Kidney capillary endothelial cell (primary cell): ENCODE data around the gene EML1.

Experiments used
- DNase-seq: peaks from one replicate; pipeline ENCODE4 v3.0.0-alpha.2; 2018; ENCODE audit warnings: low spot score

Gene EML1

DNA sequence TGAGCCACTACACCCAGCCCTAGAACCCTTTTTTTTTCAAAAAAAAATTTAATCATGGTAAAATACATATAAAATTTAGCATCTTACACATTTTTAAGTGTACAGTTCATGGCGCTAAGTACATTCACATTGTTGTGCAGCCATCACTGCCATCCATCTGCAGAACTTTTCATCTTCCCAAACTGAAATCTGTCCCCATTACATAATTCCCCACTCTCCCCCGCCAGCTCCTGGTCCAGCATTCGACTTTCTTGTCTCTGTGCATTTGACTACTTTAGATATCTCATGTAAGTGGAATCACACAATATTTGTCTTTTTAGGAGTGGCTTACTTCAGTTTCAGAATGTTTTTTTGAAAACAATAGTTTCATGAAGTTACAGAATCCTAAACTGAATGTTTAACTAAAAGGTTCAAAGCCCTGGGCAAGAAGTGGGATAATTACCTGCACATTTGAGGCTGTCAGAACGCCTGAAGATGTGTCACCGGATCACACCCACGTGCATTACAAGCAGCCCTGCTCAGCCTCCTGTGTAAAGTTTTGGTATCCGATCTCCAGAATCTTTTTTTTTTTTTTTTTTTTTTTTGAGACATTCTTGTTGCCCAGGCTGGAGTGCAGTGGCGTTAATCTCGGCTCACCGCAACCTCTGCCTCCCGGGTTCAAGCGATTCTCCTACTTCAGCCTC is 12.7 kb downstream of the EML1 start:
- DNase-seq = no peak

DNA sequence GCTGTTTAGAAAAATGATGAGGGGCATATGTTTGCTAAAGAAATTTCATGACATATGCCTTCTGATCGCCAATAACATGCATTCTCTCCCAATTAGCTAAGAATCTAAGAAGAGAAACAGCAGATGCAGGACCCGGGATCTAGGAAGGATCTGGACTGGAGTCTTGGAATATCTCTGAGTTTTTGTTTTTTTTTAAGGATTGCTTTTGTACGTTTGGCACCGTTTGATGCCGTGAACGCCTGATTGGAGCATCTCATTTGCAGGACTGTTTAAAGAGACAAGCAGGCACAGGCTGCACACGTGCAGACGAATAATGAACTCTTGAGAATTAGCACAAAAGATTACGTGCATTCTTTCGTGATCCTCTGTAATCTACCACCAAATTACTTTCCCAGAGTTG is 13.6 kb downstream of the EML1 start:
- no peak for DNase-seq

DNA sequence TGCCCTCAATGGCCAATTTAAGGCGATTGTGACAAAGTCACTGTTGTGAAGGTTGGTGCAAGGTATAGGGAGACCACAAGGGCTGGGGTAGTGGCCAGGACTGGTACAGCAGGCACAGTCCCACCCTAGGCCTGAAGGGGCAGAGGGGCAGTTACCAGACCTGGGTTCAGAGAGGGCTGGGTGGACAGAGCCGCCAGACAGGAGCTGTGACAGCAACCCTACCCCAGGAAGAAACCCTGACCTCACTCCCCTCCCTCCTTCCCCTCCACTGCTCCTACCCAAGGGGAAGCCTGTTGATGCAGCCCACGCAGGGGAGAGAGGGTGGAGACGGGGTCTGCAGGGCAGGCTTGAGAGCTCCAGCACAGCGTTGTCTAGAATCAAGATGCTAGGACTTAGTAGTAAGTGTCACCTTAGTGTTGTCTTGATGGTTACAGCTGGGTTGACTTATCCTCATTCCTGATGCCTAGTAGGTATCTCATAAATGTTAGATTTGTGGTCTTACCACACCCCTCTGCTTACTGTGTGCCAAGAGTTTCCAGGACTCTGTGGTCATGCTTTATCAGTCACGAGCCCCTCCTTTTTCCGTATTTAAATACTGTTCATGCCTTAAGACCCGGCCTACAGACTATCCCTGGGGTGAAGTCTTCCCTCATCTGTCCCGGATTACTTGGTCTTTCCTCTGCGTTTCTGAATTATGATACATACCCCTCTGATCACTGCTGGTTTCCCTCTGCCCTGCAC is 14.4 kb downstream of the EML1 start:
- no peak for DNase-seq

GRCh38 chr14:99808154-99808505 is 14.9 kb downstream of the EML1 start:
- no peak for DNase-seq

- no peak for DNase-seq
Observed at GRCh38 chr14:99808515-99808914, 15.3 kb downstream of the EML1 start.

- no peak for DNase-seq
Observed at GRCh38 chr14:99809360-99809759, 16.1 kb downstream of the EML1 start.

DNA sequence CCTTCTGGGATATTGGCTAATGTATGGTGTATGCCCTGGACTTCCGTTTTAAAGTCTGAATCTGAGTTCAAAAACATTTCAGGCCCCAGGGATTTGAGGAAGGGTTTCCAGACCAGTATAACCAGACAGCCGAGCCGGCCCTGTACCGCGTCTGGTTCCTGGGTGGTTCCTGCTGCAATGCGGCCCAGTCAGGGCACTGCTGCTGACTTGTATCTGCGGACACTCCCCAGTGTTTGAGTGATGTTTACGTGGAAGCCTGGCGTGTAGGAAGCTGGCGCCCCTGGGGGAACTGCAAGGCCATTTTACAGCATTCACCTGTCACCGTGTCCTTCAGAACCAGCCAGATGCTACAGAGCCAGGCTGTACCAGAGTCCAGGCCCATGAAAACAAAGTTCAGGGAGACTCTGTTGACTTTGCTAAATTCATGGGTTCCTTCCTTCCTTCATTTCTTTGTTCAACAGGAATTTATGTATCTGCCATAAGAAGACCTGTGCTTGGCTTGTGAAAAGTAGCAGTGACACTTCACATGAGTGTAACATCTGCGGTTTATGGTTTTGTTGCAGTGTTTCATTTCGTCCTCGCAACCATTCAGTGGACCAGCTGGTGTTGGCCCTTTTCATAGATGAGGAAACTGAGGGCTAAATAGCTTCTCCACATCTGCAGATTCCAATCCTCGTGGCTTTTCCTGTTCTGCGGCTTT is 16.8 kb downstream of the EML1 start:
- DNase-seq = no peak

GRCh38 chr14:99810559-99810874 is 17.3 kb downstream of the EML1 start:
- DNase-seq = no peak

DNA sequence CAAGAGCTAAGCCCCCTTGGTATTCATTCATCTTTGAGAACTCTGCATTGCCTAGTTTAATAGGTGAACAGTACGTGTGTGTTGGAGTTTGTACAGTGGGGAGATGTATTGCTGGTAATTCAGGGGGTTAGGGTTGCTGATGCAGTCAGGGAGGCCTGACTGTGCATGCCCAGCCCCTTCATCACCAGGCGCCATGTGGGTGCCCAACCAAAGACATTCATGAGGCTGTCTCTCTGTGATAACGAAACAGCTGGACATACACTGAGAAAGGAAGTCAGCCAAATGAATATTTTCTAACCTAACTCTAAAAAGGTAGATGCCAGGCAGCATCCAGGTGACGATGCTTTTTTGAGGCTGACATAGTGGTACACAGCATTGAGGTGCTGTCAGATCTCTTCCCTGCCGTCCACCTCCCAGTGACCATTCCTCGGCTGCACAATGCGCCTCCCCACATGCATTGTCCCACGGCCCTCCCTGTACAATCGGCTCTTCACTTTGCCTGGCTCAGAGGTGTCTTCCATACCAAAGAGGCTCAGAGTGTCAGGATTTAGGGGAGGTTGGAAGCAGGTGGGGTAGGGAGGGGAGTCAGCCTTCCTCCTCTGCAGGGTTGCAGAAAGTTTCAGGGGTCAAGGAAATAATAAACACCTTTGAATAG is 19.0 kb downstream of the EML1 start:
- DNase-seq = no peak

DNA sequence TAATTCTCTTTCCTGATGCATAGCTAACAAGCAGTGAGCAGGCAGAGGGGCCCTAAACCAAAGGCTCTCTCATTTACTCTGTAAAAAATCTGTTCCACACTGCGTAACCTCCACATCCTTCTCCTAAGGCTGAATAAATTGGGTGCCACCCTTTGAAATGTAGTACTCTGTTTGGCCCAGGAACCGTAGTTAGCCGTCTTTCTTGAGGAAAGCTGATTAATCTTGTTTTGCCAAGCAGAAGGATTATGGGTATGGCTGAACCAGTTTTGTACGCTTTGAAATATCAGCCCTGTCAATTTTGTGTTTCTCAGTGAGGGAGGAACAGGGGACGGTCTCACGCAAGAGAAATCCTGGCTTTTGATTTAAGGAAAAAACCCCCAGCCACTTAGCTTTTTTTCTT is 19.7 kb downstream of the EML1 start:
- no peak for DNase-seq

- DNase-seq = no peak
Observed at GRCh38 chr14:99815696-99816095, 22.5 kb downstream of the EML1 start.

DNA sequence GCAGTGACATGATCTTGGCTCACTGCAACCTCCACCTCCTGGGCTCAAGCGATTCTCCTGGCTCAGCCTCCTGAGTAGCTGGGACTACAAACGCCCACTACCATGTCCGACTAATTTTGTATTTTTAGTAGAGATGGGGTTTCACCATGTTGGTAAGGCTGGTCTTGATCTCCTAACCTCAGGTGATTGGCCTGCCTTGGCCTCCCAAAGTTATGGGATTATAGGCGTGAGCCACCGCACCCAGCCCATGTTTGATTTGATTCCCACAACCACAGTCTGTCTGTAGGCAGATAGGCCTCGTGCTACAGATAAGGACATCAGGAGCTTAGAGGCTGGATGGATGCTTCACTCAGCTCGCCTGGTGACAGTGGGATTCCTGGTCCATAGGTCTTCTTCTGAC is 23.0 kb downstream of the EML1 start:
- no peak for DNase-seq

DNA sequence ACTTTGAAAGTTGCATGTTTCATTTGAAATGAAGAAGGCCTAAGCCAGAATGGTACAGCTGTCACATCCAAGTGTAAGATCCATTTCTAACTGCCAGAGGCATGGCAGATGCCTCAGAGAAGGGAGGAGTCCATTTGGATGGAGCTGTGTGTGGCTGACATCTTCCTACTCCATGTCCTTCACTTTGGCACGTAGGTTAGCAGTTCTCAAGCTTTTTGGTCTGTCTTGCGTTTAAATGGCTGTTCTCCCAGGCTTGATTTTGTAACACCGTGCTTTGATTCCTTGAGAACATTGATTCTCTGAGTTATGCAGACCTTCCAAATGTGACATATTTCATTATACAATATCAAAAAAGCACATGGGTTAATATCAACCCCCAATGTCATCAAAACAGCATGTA is 23.4 kb downstream of the EML1 start:
- DNase-seq = no peak

DNA sequence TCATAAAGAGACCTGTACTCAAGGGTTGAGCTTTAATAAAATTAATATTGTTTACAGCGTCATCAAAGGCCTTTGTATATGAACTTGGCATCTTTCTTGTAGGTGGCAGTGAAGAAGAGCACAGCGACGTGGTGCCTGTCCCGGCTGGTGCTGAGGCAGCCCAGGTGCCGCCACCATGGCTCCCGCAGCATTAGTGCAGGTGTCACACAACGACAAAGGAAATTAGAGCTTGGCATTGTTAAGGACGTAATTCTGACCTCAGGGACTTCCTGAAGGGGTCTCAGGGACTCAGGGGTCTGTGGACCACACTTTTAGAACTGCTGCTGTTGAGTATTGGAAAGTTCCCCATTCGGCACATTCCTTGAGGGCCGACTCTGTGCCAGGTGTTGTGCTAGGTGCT is 24.1 kb downstream of the EML1 start:
- DNase-seq = no peak

DNA sequence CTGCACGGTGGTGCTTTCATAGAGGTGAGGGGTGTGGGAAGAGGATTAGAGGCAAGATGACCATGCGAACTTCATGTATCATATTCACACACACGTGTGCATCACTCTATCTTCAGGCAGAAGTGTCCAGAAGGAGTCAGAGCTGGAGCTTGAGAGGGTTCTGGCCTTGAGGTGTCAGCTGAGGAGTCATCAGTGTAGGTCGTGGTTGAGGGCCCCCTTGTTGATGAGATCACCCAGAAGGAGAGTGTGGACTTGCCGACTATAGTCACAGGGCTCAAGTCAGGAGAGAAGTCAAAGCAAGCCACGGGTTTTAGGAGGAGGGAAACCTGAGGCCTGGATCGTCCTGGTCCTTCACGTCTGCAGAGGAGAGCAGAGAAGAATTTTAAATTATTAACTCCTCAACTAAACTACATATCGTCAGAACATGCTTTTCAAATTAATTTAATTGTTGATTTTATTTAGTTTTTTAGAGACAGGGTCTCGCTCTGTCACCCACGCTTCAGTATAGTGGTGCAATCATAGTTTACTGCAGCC is 25.4 kb downstream of the EML1 start:
- DNase-seq = no peak

- DNase-seq = no peak
Observed at GRCh38 chr14:99819514-99819913, 26.3 kb downstream of the EML1 start.

GRCh38 chr14:99820702-99821331 is 27.6 kb downstream of the EML1 start:
- no peak for DNase-seq

- DNase-seq = no peak
Observed at GRCh38 chr14:99821519-99822508, 28.6 kb downstream of the EML1 start.

- DNase-seq = no peak
Observed at GRCh38 chr14:99822800-99823455, 29.7 kb downstream of the EML1 start.

DNA sequence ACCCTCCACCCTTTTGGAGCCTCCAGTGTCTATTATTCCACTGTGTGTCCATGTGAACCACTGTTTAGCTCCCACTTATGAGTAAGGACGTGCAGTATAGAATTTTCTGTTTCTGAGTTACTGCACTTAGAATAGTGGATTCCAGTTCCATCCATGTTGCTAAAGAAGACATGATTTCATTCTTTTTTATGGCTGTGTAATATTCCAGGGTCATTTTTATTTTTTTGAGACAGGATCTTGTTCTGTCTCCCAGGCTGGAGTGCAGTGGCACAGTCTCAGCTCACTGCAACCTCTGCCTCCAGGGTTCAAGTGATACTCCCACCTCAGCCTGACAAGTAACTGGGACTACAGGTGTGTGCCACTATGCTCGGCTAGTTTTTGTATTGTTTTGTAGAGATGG is 31.6 kb downstream of the EML1 start:
- no peak for DNase-seq

- no peak for DNase-seq
Observed at GRCh38 chr14:99829450-99829849, 36.2 kb downstream of the EML1 start.
